ENCODE data around the gene USP22.

DNA sequence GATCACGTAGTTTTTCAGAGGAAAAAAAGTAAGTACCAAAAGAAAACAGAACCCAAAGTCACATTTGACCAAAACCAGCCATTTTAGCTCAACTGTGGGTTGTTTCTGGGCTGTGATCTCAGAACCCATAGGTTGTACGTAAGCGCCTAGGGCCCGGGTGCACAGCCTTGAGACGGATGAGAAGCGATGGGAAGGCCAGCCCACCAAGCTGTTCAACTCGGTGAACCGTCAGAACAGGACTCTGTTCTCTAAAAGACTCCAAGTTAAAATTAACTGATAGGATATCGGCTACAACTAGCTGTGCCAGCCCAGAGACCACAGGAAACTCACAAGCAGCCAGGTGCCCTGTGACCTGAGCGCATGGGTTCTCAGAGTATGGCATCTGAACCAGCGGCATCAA is 28.3 kb downstream of the USP22 start:
- TF ChIP-seq, protein P1, sequence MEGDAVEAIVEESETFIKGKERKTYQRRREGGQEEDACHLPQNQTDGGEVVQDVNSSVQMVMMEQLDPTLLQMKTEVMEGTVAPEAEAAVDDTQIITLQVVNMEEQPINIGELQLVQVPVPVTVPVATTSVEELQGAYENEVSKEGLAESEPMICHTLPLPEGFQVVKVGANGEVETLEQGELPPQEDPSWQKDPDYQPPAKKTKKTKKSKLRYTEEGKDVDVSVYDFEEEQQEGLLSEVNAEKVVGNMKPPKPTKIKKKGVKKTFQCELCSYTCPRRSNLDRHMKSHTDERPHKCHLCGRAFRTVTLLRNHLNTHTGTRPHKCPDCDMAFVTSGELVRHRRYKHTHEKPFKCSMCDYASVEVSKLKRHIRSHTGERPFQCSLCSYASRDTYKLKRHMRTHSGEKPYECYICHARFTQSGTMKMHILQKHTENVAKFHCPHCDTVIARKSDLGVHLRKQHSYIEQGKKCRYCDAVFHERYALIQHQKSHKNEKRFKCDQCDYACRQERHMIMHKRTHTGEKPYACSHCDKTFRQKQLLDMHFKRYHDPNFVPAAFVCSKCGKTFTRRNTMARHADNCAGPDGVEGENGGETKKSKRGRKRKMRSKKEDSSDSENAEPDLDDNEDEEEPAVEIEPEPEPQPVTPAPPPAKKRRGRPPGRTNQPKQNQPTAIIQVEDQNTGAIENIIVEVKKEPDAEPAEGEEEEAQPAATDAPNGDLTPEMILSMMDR (IDR thresholded peaks at IDR 0.05), result no peak
- no peak for TF ChIP-seq REST (IDR thresholded peaks at IDR 0.05; ENCODE audit: insufficient read depth in 1 of 2, low read depth in 2 of 2, low read length in 1 of 2)
